Activated CD4-positive, alpha-beta T cell treated with anti-CD3 and anti-CD28 coated beads, Interleukin-2, amount 50 U/mL, for 4 hours (primary cell): ENCODE data around the gene LEFTY1.
"Not testable (repeated sequence)": the region's sequence is repeated elsewhere in the genome, so short reads cannot be mapped to it uniquely, and the experiment has no call there.

Source experiments
- DNase-seq, 2 experiments: peaks; one replicate each; pipeline ENCODE4 v3.0.0-alpha.2; 2020

The LEFTY1 gene

DNA sequence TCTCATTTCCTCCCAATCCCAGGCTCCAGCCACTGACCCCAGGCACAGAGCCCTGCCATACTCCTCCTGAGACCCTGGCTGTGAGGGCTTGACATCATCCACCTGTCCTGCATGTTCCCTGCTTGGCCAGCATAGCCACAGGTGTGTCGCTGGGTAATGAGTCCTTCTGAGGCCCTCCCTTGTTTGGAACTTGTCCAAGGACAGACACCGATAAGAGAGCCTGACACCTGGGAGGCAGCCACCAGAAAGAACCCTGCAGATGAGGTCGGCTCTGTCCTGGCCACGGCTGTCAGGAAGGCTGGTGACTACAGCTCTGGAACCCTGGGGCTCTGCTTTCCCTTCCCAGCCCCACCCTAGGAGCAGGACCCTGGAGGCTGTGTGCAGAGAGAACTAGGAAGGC lies 41.3 kb downstream of the LEFTY1 start:
- no peak for DNase-seq

DNA sequence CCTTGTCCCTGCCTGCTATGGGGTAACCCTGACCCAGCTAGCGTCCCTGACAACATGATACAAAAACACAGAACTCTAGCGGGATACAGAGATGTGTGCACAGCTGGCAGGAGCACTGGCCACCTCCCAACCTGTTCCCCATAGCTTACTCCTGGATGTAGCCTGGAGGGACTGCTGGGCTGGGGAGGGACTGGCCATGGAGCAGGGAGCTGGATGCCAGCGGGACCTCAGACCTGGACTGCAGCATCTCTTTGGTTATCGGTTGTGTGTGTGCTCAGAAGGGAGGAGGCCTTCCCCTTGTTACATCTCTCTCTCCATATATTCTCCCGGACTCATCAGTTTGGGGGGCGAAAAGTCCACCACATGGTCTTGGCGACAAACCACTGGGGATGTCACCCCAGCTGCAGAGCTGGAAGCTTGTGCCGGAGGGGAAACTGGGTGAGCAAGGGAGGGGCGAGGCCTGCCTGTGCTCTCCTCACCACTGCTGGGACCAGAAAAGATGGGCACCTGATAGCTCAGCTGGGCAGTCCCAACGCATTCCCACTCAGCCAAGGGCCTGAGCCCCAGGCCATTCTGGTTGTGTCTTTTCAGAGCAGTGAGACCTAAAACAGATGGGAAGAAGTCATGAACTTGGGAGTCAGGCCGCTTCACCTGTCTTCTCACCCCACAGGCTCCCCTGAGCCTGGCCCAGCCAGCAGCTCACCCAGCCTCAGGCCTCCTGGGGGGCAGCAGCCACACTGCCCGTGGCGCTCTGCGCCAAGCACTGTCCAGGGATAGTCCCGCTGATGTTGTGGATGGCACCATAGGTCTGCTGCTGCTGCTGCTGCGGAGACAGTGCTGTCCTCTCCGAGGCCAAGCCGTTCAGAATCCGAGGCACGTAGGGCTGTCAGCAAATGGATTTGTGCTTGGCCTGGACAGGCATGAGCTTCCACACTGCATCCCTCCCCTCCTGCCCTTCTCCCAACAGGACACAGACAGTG lies 42.3 kb downstream of the LEFTY1 start:
- no peak for DNase-seq

DNA sequence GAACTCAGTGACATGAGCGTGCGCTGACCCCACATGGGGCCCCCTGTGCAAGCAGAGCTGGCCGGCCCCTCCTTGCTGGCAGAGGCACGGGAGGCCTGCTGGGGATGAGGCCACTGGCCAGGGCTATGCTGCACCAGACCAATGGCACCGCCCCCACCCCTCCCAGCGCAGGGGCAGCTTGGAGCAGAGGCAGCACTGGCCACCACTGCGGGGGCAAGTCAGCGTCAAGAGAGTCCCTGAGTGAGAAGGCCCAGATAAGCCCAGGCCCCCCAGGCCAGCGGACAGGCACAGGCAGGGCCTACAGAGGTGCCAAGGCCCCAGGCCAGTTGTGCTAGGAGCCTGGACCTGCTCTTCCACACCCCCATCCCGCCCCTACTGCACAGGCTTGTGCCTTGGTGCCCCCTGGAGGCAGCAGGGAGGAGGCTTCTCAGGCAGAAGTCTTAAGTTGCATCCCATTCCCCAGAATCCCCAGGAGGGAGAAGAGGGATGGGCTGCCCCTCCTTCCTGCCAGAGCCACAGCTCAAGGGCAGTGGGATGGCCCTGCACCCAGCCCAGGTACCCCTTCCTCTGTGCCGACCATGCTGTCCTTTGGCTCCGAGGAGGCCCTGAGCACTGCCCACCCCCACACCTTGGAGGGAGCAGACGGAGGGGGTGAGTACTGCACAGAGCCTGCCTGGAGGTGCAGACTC lies 43.2 kb downstream of the LEFTY1 start:
- DNase-seq, result peak; percentile 17 to 18

DNA sequence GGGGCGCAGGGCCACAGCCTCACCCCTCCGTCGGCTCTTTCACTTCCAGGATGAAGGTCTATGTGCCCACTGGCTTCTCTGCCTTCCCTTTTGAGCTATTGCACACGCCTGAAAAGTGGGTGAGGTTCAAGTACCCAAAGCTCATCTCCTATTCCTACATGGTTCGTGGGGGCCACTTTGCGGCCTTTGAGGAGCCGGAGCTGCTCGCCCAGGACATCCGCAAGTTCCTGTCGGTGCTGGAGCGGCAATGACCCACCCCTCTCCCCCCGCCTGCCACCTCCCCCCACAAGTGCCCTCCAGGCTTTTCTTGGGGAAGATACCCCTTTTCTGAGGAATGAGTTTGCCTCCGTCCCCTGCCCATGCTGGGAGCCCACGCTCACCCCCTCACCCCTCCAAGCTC lies 43.8 kb downstream of the LEFTY1 start:
- DNase-seq, result no peak

DNA sequence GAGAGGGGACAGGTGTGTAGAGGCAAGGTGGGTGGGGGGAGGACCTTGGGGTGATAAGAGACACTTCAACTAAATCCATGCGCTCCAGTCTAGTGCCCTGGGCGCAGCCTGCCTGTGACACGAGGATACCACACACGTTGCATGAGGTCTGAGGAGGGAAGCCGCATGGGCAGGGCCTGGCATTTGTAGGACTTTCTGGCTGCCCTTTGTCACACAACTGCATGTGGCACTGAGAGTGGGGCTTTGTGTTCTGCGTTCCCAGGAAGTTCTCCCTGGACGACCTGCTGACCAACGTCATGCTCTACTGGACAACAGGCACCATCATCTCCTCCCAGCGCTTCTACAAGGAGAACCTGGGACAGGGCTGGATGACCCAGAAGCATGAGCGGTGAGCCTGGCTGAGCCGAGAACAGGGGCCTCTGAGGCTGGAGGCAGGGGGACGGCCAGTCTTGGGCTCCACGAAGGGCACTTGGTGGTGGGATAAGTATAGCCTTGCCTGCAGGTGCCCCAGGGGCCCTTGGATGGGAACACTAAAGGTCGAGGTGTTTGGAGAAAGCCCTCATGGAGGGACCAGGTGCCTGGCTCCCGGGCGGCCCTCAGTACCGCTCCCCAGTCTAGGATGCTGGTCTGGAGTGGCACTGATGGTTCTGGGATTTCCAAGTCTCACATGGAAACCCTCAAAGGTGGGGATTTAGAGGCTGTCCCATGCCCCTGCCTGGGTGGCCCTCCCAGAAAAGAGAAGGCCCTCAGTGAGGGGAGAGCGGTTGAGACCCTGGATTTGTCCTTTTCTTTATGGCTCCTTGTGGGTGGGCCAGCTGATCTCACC lies 44.5 kb downstream of the LEFTY1 start:
- no peak for DNase-seq

DNA sequence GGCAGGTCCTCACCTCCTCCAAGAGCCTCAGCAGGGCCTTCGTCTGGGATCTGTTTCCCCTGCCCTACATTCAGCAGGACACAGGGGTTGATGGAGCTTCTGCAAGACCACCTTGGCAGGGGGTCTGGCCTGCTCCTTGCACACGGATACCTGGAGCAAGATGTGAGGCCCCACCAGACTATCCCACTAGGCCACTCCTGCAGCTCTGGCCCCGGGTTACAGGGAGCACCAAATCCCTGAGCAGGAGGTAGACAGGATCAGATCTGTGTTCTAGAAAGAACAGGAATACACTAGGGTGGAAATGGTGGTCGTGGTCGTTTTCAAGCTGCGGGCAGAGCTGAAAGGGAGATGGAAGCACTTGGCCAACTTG lies 45.5 kb downstream of the LEFTY1 start:
- DNase-seq, result no peak

DNA sequence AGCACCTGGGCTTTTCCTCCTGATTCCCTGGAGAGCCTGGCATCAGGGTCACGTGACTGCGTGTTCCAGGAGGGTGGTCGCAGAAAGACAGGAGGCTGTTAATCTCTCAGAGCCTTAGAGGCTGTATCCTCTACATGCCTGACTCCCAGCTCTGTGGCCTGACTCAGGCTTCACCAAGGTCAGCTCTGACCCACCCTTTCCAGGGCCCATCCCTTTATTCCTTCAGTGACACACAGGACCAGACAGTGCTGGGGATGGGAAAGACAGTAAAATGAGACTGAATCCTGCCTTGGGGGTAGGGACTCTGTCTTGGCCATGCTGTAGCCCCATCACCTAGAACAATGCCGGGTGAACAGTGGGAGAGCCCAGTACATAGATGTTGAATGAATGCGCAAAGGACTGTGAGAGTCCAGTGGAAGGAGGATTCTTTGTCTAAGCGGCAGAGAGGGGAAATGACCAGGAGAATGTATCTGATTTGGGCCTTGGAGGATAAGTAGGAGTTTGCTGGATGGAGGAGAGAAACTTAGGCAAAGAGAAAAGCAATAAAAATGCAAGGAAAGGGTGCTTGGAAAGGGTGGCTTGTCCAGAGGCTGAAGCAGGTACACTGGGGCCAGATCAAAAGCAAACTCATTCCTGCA lies 46.0 kb downstream of the LEFTY1 start:
- no peak for DNase-seq

DNA sequence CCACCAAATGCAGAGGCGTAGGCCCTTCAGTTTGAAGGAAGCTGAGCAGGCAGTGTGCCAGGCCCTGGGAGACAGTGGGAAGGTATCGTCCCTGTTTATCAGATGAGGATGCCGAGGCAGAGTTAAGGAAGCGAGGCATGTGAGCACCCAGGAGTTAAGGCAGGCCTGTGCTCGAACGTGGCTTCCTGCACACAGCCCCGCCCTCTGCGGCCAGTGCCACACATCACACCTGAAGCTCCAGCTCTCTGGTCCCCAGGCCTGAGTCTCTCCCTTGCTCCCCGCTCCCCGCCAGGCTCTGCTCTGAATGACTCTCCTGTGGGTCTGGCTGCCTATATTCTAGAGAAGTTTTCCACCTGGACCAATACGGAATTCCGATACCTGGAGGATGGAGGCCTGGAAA lies 46.9 kb downstream of the LEFTY1 start:
- no peak for DNase-seq

DNA sequence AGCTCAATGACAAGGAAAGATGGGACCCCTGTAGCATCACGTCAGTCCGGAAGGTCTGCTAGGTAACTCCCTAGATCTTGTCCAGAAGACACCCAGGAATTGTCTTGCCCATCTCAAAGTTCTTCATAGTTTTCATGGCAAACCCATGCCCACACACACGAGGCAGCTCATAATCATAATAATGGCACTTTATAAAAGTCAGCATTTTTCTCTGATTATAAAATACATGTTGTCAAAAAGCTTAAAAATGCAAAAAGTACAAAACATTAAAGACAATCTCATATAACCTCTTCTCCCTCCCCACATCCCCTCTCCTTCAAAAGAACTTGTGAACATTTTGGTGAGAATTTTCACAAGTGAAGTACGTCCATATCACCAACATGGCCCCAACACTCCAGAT lies 48.2 kb downstream of the LEFTY1 start:
- DNase-seq, result no peak

DNA sequence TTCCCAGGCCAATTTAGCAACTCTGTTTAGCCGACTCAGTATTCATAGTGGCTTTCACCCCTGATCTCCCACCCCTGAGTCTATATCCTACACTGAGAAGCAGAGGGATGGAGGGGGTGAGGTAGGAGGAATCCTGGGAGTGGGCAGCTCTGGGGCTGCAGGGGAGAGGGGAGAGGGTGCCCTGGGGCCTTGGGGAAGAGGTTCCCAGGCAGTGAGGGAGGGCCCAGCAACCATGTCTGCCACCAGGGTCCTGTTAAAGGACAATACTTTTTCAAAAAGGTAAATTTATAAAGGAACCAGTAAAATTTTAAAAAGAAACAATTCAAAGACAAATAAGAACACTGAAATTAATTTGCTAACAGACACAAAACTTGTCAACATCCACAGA lies 48.7 kb downstream of the LEFTY1 start:
- no peak for DNase-seq

DNA sequence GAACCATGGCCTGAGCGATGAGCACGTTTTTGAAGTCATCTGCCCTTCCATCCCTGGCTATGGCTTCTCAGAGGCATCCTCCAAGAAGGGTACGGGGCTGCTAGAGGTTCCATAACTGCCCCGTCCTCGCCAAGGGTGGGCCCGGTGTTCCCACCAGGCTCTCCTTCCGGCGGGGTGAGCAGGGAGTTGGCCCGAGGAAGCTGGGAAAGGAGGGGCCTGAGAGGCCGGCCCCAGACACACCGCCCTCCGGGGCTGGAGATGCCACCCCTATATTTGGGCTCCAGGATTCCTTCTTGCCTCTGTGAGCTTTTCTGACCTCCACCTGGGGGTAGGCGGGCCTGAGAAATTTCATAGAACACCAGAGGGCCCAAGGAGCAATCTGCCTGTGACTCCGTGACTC lies 50.2 kb downstream of the LEFTY1 start:
- DNase-seq, result no peak

DNA sequence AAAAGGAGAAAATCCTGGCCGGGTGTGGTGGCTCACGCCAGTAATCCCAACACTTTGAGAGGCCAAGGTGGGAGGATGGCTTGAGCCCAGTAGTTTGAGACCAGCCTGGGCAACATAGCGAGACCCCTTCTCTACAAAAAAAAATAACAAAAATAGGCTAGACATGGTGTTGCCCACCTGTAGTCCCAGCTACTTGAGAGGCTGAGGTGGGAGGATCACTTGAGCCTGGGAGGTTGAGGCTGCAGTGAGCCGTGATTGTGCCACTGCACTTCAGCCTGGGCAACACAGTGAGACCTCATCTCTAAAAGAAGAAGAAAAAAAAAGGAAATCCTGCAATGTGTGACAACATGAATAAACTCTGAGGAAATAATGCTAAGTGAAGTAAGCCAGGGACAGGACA lies 52.6 kb downstream of the LEFTY1 start:
- DNase-seq, result not testable (repeated sequence)
